ENCODE data around the gene NAT10. TPM values are rescaled to one million over a fixed set of nuclear protein-coding genes. Genes with fewer than 3 reads are reported as not detected.

The NAT10 gene
- total and polyA plus RNA-seq, 3 donors from 2014 or later, result 47.7 to 50.5 (median 49.9) TPM

- no peak for DNase-seq
- Histone ChIP-seq H3K9me3 (no peaks in the 10 kb centered on the region), H3K4me1 (no peaks in the 10 kb centered on the region), H3K27ac (no peak overlapping the region), H3K36me3 (ENCODE audit: low read depth, missing control alignments) (no peaks in the 10 kb centered on the region), H3K4me3 (no peak overlapping the region), H3K27me3 (no peaks in the 10 kb centered on the region)
- TF ChIP-seq CTCF (IDR thresholded peaks at IDR 0.05) (no peak), POLR2A (IDR thresholded peaks at IDR 0.05) (no peak)
- WGBS, 2 donors, result 93 to 100% methylated on average over 5 to 11 of the region's 11 CpGs
- intact Hi-C loops (cut with DNase I; ENCODE audit: low total_unique reads), result no loop called here
These were observed 34.7 kb downstream of the NAT10 start for GRCh38 chr11:34140149-34140548.

GRCh38 chr11:34143048-34143447 lies 37.6 kb downstream of the NAT10 start:
- Histone ChIP-seq H3K4me3 (no peak overlapping the region), H3K27ac (no peak overlapping the region), H3K27me3 (no peaks in the 10 kb centered on the region), H3K9me3 (no peaks in the 10 kb centered on the region), H3K4me1 (no peaks in the 10 kb centered on the region), H3K36me3 (ENCODE audit: low read depth, missing control alignments) (no peaks in the 10 kb centered on the region)
- 62 to 73% methylated on average over 2 of the region's 2 CpGs for WGBS, 2 donors
- no peak for DNase-seq
- intact Hi-C loops (cut with DNase I; ENCODE audit: low total_unique reads), result no loop called here
- TF ChIP-seq POLR2A (IDR thresholded peaks at IDR 0.05) (no peak), CTCF (IDR thresholded peaks at IDR 0.05) (no peak)

DNA sequence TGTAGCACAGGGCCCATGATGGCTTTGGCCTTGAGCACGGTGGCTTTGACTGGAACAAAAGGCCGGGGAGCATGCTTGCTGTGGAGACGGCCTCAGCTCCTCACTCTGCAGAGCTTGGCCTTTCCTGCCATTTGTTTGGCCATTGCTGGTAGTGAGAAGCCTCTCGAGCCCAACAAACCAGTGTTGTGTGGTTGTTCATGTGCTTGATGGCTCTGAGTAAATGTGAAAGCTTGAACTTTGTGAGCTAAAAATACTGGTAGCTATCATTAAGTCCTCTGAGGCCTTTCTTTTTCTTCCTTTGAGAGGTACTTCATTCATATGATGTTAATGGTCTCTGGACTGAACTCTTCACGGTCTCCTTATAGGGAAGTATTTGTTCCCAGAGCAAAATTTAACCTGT lies 39.6 kb downstream of the NAT10 start:
- Histone ChIP-seq H3K4me1 (no peaks in the 10 kb centered on the region), H3K27me3 (no peaks in the 10 kb centered on the region), H3K9me3 (no peaks in the 10 kb centered on the region), H3K36me3 (ENCODE audit: low read depth, missing control alignments) (no peaks in the 10 kb centered on the region), H3K4me3 (no peak overlapping the region), H3K27ac (no peak overlapping the region)
- 75 to 81% methylated on average over 5 of the region's 5 CpGs for WGBS, 2 donors
- TF ChIP-seq CTCF (IDR thresholded peaks at IDR 0.05) (no peak), POLR2A (IDR thresholded peaks at IDR 0.05) (no peak)
- intact Hi-C loops (cut with DNase I; ENCODE audit: low total_unique reads), result no loop called here
- no peak for DNase-seq

DNA sequence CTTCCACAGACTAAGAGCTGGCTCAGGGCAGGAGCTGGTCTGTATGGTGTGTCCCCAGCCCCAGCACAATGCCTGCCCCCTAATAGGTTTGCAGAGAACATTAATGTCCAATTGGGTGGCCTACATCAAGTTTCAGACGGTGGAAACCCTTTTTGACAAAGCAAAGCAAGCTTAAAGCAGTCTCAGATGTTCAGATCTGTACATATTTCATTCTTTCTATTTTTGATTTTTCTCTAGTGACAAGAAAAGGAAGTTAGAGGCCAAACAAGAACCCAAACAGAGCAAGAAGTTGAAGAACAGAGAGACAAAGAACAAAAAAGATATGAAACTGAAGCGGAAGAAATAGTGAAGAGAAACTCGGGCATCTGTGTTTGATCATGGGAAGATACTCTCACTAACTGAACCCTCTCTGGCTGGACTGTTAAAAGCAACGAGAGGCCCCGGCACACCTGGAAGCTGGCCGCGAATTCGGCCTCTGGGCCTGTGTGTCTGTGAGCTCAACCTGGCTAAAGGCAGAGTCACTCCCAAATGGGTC lies 40.5 kb downstream of the NAT10 start:
- intact Hi-C loops (cut with DNase I; ENCODE audit: low total_unique reads), result no loop called here
- 81 to 87% methylated on average over 8 of the region's 8 CpGs for WGBS, 2 donors
- Histone ChIP-seq H3K4me1 (no peaks in the 10 kb centered on the region), H3K9me3 (no peaks in the 10 kb centered on the region), H3K4me3 (no peak overlapping the region), H3K27me3 (no peaks in the 10 kb centered on the region), H3K36me3 (ENCODE audit: low read depth, missing control alignments) (no peaks in the 10 kb centered on the region), H3K27ac (no peak overlapping the region)
- no peak for TF ChIP-seq POLR2A (IDR thresholded peaks at IDR 0.05)
- no peak for TF ChIP-seq CTCF (IDR thresholded peaks at IDR 0.05)
- DNase-seq, result no peak

DNA sequence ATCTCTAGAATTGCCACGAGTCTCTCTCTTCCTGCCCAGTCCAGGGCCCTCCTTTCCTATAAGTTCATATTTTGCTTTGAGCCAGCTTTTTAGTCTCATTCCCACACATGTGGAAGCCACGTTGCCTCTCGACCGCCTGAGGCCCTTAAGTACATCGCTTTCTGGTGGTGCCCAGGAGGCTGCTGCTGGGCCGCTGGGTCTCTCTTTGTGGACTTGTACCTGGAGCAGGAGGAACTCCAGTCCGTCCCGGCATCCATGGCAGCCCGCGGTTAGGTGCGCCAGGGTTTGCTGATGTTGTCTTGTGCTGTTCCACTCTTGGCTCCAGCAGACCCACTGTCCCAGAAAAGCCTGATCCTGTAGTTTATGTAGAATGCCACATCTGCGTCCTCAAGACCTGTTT lies 41.0 kb downstream of the NAT10 start:
- no peak for DNase-seq
- no peaks in the 10 kb centered on the region for H3K36me3 ChIP-seq (ENCODE audit: low read depth, missing control alignments)
- no peak overlapping the region for H3K27ac ChIP-seq
- no peak overlapping the region for H3K4me3 ChIP-seq
- H3K27me3 ChIP-seq, result no peaks in the 10 kb centered on the region
- intact Hi-C loops (cut with DNase I; ENCODE audit: low total_unique reads), result no loop called here
- H3K9me3 ChIP-seq, result no peaks in the 10 kb centered on the region
- WGBS, 2 donors, result 91 to 96% methylated on average over 12 of the region's 12 CpGs
- TF ChIP-seq CTCF (IDR thresholded peaks at IDR 0.05), result no peak
- TF ChIP-seq POLR2A (IDR thresholded peaks at IDR 0.05), result no peak
- no peaks in the 10 kb centered on the region for H3K4me1 ChIP-seq
